Transverse colon (tissue), 4 donors: Measurements from ENCODE around the gene RNLS. TPM values are rescaled to one million over a fixed set of nuclear protein-coding genes. Genes with fewer than 3 reads are reported as not detected.

Source experiments
- DNase-seq: peaks from one replicate; pipeline ENCODE4 v3.0.0-alpha.2; 2019
- H3K27ac ChIP-seq, 4 donors: fragments of 200-600 bp; sonication (generic); 2 replicates each; pipeline ENCODE4 v1.5.1; 2016 to 2018; ENCODE audit warnings: inconsistent platforms in 4 of 4
- H3K27me3 ChIP-seq: fragments of 200-600 bp; sonication (generic); 2 replicates; pipeline ENCODE4 v1.5.1; 2017; ENCODE audit warnings: inconsistent platforms
- H3K36me3 ChIP-seq, 4 donors: fragments of 200-600 bp; sonication (generic); 2 replicates each; pipeline ENCODE4 v1.5.1; 2017 to 2019; ENCODE audit warnings: inconsistent platforms in 4 of 4
- H3K4me1 ChIP-seq, 4 donors: fragments of 200-600 bp; sonication (generic); 2 replicates each; pipeline ENCODE4 v1.5.1; 2017 to 2020; ENCODE audit warnings: inconsistent platforms in 4 of 4
- H3K4me3 ChIP-seq, 4 donors: fragments of 200-600 bp; sonication (generic); 1 replicate in 1 of 4; 2 replicates in 3 of 4; pipeline versions ENCODE4 v1.5.1 to v1.6.1; 2017 to 2019; ENCODE audit warnings: inconsistent platforms in 4 of 4
- H3K9me3 ChIP-seq, 2 donors: fragments of 200-600 bp; sonication (generic); 2 replicates each; pipeline ENCODE4 v1.5.1; 2017 to 2019; ENCODE audit warnings: inconsistent platforms in 2 of 2
- CTCF ChIP-seq, 5 experiments: fragments of 200-600 bp in 3 of 5; fragments of 450-650 bp in 2 of 5; sonication (generic) in 3 of 5; IDR thresholded peaks; 1 replicate in 2 of 5; 2 replicates in 3 of 5; pipeline ENCODE4 v1.5.1; 2016 to 2017; ENCODE audit warnings: antibody characterized with exemption in 5 of 5, inconsistent platforms in 3 of 5, mild to moderate bottlenecking in 2 of 5, moderate library complexity in 1 of 5
- EP300 ChIP-seq: sonication (generic); formaldehyde crosslinking; IDR thresholded peaks from one replicate; pipeline ENCODE4 v1.6.1; 2017; ENCODE audit warnings: antibody characterized with exemption, low read depth
- POLR2A ChIP-seq: fragments of 450-650 bp; IDR thresholded peaks from one replicate; pipeline ENCODE4 v1.6.1; 2016; ENCODE audit warnings: antibody characterized with exemption, mild to moderate bottlenecking, moderate library complexity
- POLR2AphosphoS5 ChIP-seq, 3 donors: sonication (generic); formaldehyde crosslinking; IDR thresholded peaks; one replicate each; pipeline ENCODE4 v1.6.1; 2016; ENCODE audit warnings: antibody characterized with exemption in 3 of 3
- WGBS, 2 donors: methylation state at CpG; one replicate each; pipeline ENCODE4 v1.1.5; 2018; ENCODE audit warnings: low coverage in 1 of 2; 5-methylcytosine and 5-hydroxymethylcytosine counted together
- in situ Hi-C, 4 donors: fragments of 200-750 bp; cut with MboI; loops; one replicate each; pipeline versions ENCODE4 v1.15.0 to v1.15.1; 2017; ENCODE audit warnings: low sequenced_read_pairs in 3 of 4, low pct_ligation_motif_present in 1 of 4, low pct_unique_long_range_greater_than_20kb in 1 of 4
- intact Hi-C: fragments of 100-400 bp; cut with DNase I; formaldehyde crosslinking; loops from one replicate; pipeline ENCODE4 v1.15.1; 2023; ENCODE audit warnings: low total_unique reads
- total RNA-seq, 4 donors: library from RNA; depleted of rRNA; stranded (reverse); fragments of >200 nt; gene quantifications; one replicate each; pipeline ENCODE4 v1.1.0, GENCODE V29; 2016

RNLS gene
- total RNA-seq, 4 donors from 2014 or later, result 2.4 to 78.2 (median 28.9) TPM

DNA sequence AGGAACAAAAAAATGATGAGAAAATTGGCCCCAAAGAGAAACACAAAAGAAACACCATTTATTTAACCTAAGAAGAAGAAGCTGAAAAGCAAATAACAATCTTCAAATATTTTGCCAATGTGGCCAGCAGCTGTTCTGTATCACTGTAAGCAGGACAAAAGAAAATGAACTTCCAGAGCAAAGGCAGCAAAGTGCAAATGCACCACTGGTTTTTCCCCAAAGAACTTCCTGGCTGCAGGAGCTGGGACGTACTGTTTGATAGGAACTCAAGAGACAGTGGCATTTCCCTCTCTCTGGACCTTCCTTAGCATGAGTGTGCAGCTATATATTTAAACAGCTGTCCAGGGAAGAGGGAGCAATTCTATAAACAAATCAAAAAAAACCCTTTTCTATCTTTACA, 60.4 kb downstream of the RNLS start:
- TF ChIP-seq POLR2A (no peak), CTCF (IDR thresholded peaks at IDR 0.05) (no peak), POLR2AphosphoS5 (IDR thresholded peaks at IDR 0.05) (no peak), EP300 (no peak)
- in situ Hi-C loops, result no loop called here
- H3K36me3 ChIP-seq, result no peaks in the 10 kb centered on the region
- no peaks in the 10 kb centered on the region for H3K27me3 ChIP-seq
- H3K27ac ChIP-seq, result no peak overlapping the region
- intact Hi-C loops, result loop anchor here (5.0 kb wide), 1 partner anchor 675 kb away; no protein-coding TSS in a partner anchor
- no peak for DNase-seq
- WGBS, 2 donors, result 65% methylated on average over 1 of the region's 1 CpG; no CpG with 5 or more reads in 1 of the 2 donors
- H3K9me3 ChIP-seq, result no peaks in the 10 kb centered on the region
- no peak overlapping the region for H3K4me3 ChIP-seq
- peaks cover 0 to 10% (median 0%) of the 10 kb centered on the region in 4 donors for H3K4me1 ChIP-seq

DNA sequence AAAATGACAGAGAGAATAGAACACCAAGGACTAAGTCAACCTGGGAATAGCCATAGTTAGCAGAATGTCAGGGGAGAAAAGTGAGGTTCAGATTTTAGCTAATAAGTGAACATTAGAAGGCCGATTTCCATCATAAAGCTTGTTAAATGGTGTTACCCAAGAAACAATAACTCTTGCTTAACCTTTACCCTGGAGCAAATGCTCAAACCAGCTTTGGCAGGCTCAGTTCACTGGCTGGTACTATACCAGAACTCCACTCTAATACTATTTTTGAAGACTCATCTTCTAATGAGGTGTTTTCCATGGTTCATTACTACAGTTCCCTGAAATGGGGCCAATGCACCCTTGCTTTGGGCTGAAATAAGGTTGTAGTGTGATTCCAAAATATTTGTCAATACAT, 61.3 kb downstream of the RNLS start:
- intact Hi-C loops, result loop anchor here (5.0 kb wide), 1 partner anchor 676 kb away; no protein-coding TSS in a partner anchor
- Histone ChIP-seq H3K9me3 (no peaks in the 10 kb centered on the region), H3K27ac (no peak overlapping the region), H3K27me3 (no peaks in the 10 kb centered on the region), H3K4me1 (peaks cover 0 to 10% (median 0%) of the 10 kb centered on the region in 4 donors), H3K4me3 (no peak overlapping the region), H3K36me3 (no peaks in the 10 kb centered on the region)
- TF ChIP-seq CTCF (IDR thresholded peaks at IDR 0.05), result no peak
- TF ChIP-seq POLR2A, result no peak
- no peak for TF ChIP-seq POLR2AphosphoS5 (IDR thresholded peaks at IDR 0.05)
- TF ChIP-seq EP300, result no peak
- no peak for DNase-seq
- 88 to 100% methylated on average over 1 of the region's 1 CpG for WGBS, 2 donors
- in situ Hi-C loops, result no loop called here

GRCh38 chr10:88515235-88515634, 67.9 kb downstream of the RNLS start:
- Histone ChIP-seq H3K27me3 (no peaks in the 10 kb centered on the region), H3K9me3 (no peaks in the 10 kb centered on the region), H3K4me3 (no peak overlapping the region), H3K27ac (no peak overlapping the region), H3K4me1 (no peaks in the 10 kb centered on the region), H3K36me3 (no peaks in the 10 kb centered on the region)
- in situ Hi-C loops (no loop called here), intact Hi-C loops (no loop called here)
- DNase-seq, result no peak
- 57 to 73% methylated on average over 1 of the region's 1 CpG for WGBS, 2 donors
- TF ChIP-seq EP300, result no peak
- no peak for TF ChIP-seq POLR2A
- no peak for TF ChIP-seq CTCF (IDR thresholded peaks at IDR 0.05)
- TF ChIP-seq POLR2AphosphoS5 (IDR thresholded peaks at IDR 0.05), result no peak

DNA sequence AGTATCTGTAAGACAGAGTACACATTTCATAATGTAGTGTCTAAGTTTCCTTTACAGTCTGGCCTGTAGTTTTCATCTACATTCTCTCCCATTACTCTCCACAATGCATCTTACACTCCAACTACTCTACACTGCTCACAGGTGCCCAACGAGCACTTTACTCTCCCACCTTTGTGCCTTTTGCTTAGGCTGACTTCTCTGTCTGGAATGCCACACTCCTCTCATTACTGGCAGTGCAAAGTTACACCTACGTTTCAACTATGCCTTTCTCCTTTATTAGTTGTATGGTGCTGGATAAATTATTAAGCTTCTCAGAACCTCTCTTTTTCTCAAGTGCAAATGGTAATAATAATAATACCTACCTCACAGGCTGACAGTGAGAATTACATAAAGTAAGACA, 70.5 kb downstream of the RNLS start:
- no peaks in the 10 kb centered on the region for H3K36me3 ChIP-seq
- H3K4me3 ChIP-seq, result no peak overlapping the region
- intact Hi-C loops (no loop called here), in situ Hi-C loops (no loop called here)
- H3K4me1 ChIP-seq, result no peaks in the 10 kb centered on the region
- 64 to 100% methylated on average over 1 to 2 of the region's 2 CpGs for WGBS, 2 donors
- DNase-seq, result no peak
- no peaks in the 10 kb centered on the region for H3K9me3 ChIP-seq
- no peaks in the 10 kb centered on the region for H3K27me3 ChIP-seq
- no peak overlapping the region for H3K27ac ChIP-seq
- no peak for TF ChIP-seq POLR2A
- no peak for TF ChIP-seq POLR2AphosphoS5 (IDR thresholded peaks at IDR 0.05)
- TF ChIP-seq EP300, result no peak
- TF ChIP-seq CTCF (IDR thresholded peaks at IDR 0.05), result no peak
